Spleen (tissue), 11 donors: Measurements from ENCODE around the gene MPV17L2. TPM values are rescaled to one million over a fixed set of nuclear protein-coding genes. Genes with fewer than 3 reads are reported as not detected.
A peak's percentile ranks its signal among the peaks of the same experiment; 100 is the strongest.

Experiments used
- DNase-seq: peaks from one replicate; pipeline ENCODE4 v3.0.0-alpha.2; 2020
- H3K27ac ChIP-seq, 8 donors: fragments of 200-600 bp; sonication (generic) in 7 of 8; 1 replicate in 4 of 8; 2 replicates in 4 of 8; pipeline versions ENCODE4 v1.5.0 to v1.8.0; 2016 to 2021; ENCODE audit warnings: inconsistent platforms in 4 of 8, mild to moderate bottlenecking in 4 of 8, moderate library complexity in 1 of 8
- H3K27me3 ChIP-seq, 7 donors: fragments of 200-600 bp; sonication (generic) in 6 of 7; replicated peaks in 1 of 7; 1 replicate in 4 of 7; 2 replicates in 3 of 7; pipeline versions ENCODE4 v1.5.0 to v1.8.0; 2016 to 2021; ENCODE audit warnings: inconsistent platforms in 3 of 7, mild to moderate bottlenecking in 1 of 7
- H3K36me3 ChIP-seq, 6 donors: fragments of 200-600 bp; sonication (generic) in 5 of 6; 1 replicate in 4 of 6; 2 replicates in 2 of 6; pipeline versions ENCODE4 v1.5.0 to v1.8.0; 2016 to 2021; ENCODE audit warnings: inconsistent platforms in 2 of 6
- H3K4me1 ChIP-seq, 6 donors: fragments of 200-600 bp; sonication (generic) in 5 of 6; 1 replicate in 3 of 6; 2 replicates in 3 of 6; pipeline versions ENCODE4 v1.5.0 to v1.8.0; 2016 to 2021; ENCODE audit warnings: inconsistent platforms in 3 of 6
- H3K4me3 ChIP-seq, 8 donors: fragments of 200-600 bp; sonication (generic) in 7 of 8; 1 replicate in 4 of 8; 2 replicates in 4 of 8; pipeline versions ENCODE4 v1.5.0 to v1.8.0; 2016 to 2021; ENCODE audit warnings: inconsistent platforms in 4 of 8, mild to moderate bottlenecking in 4 of 8, moderate library complexity in 2 of 8
- H3K9me3 ChIP-seq, 8 donors: fragments of 200-600 bp; sonication (generic) in 7 of 8; 1 replicate in 4 of 8; 2 replicates in 4 of 8; pipeline versions ENCODE4 v1.5.0 to v1.8.0; 2016 to 2021; ENCODE audit warnings: inconsistent platforms in 4 of 8
- CTCF ChIP-seq, 11 experiments: fragments of 200-600 bp in 7 of 11; fragments of 450-650 bp in 4 of 11; sonication (generic) in 4 of 11; IDR thresholded peaks in 8 of 11; conservative IDR thresholded peaks in 3 of 11; 1 replicate in 7 of 11; 2 replicates in 4 of 11; pipeline versions ENCODE4 v1.4.0 to v1.8.0; 2016 to 2021; ENCODE audit warnings: antibody characterized with exemption in 11 of 11, inconsistent platforms in 4 of 11, mild to moderate bottlenecking in 1 of 11
- POLR2A ChIP-seq, 3 donors: fragments of 450-650 bp; IDR thresholded peaks; one replicate each; pipeline ENCODE4 v1.5.1; 2017; ENCODE audit warnings: antibody characterized with exemption in 3 of 3, mild to moderate bottlenecking in 1 of 3
- POLR2AphosphoS5 ChIP-seq, 3 donors: sonication (generic); formaldehyde crosslinking; IDR thresholded peaks; one replicate each; pipeline ENCODE4 v1.5.1; 2017; ENCODE audit warnings: antibody characterized with exemption in 3 of 3
- WGBS, 5 donors: extraction: QIAGEN DNeasy Blood & Tissue Kit in 3 of 5; methylation state at CpG; one replicate each; pipeline versions ENCODE4 v1.1.5 to v1.1.7; 2013 to 2018; 5-methylcytosine and 5-hydroxymethylcytosine counted together
- intact Hi-C: fragments of 100-400 bp; cut with DNase I; formaldehyde crosslinking; loops from one replicate; pipeline ENCODE4 v1.15.0; 2023; ENCODE audit warnings: low total_unique reads
- polyA plus RNA-seq, 3 donors: library from polyadenylated mRNA; stranded (reverse); fragments of 200-250 nt; gene quantifications; one replicate each; pipeline ENCODE4 v1.2.1, GENCODE V29; 2013
- total RNA-seq, 7 donors: library from RNA; depleted of rRNA in 3 of 7; stranded (reverse); fragments of >200 nt in 3 of 7; fragmentation: NEBNext Ultra II Directional in 4 of 7; extraction: Animal tissue kit (Norgen Biotek cat#: 25700) in 4 of 7; gene quantifications; one replicate each; pipeline versions ENCODE4 v1.1.0 to v1.2.1, GENCODE V29; 2016 to 2021
- donor health status: healthy with polysubstance abuse.
- donor health status: DM: no; HTN: no; CAD: no; lungs with moderate emphysema.
- donor health status: DM: no; HTN: no; CAD: no.
- donor health status: Bipolar disorder and iron deficiency.
- donor health status: healthy.
- donor health status: DM: no; HTN: no; CAD: no.
- donor health status: DM: yes; HTN: yes; CAD: no.

The MPV17L2 gene
- total and polyA plus RNA-seq, 10 donors = 7.8 to 15.4 (median 11.5) TPM

DNA sequence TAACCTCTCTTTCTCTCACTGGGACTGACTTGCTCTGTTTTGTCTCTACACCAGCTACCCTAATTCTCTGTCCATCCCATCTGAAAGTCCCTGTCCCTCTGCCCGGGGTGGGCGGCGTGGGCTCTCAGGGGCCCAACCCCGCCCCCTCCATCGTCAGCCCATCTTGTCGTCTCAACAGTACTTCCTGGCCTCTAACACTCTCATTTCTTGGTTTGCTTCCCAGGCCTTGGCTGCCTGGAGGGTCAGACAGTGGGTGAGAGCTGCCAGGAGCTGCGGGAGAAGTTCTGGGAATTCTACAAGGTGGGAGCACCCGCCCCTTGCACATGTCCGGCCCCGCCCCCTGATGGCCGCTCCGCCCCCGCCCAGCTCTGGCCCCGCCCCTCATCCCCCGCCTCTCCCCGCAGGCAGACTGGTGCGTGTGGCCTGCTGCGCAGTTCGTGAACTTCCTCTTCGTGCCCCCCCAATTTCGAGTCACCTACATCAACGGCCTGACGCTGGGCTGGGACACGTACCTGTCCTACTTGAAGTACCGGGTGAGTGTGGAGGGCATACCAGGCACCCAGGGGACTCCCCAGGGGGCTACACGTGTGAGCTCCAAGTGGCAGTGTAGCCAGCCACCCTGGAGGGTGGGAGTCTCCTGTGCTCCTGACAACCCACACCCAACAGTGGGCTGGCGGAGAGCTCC lies 1.7 kb downstream of the MPV17L2 start:
- intact Hi-C loops = no loop called here
- DNase-seq = peak; percentile 86
- TF ChIP-seq POLR2AphosphoS5 (IDR thresholded peaks at IDR 0.05) = peak; percentile 11 to 35 (median 24)
- no peak for TF ChIP-seq CTCF (IDR thresholded peaks at IDR 0.05 in 8 of 11, conservative IDR thresholded peaks at IDR 0.05 in 3 of 11)
- Histone ChIP-seq H3K27ac (peak overlapping the region in 7 of 8 donors; percentile 4 to 98 (median 86)), H3K4me1 (peaks cover 16 to 44% (median 26%) of the 10 kb centered on the region in 6 donors), H3K36me3 (peaks cover 0 to 48% (median 30%) of the 10 kb centered on the region in 6 donors), H3K9me3 (no peaks in the 10 kb centered on the region), H3K27me3 (no peaks in the 10 kb centered on the region), H3K4me3 (peak overlapping the region in 6 of 8 donors; percentile 17 to 93 (median 75))
- 15 to 35% (median 21%) methylated on average over 9 to 27 of the region's 27 CpGs for WGBS, 5 donors

- TF ChIP-seq POLR2A (IDR thresholded peaks at IDR 0.05) (no peak), POLR2AphosphoS5 (IDR thresholded peaks at IDR 0.05) (no peak), CTCF (IDR thresholded peaks at IDR 0.05 in 8 of 11, conservative IDR thresholded peaks at IDR 0.05 in 3 of 11) (no peak)
Observed at GRCh38 chr19:18196511-18196845, 3.5 kb downstream of the MPV17L2 start.

GRCh38 chr19:18197306-18197705 lies 4.3 kb downstream of the MPV17L2 start:
- 91 to 97% (median 92%) methylated on average over 15 to 18 of the region's 18 CpGs for WGBS, 5 donors
- DNase-seq = no peak
- Histone ChIP-seq H3K4me1 (peaks cover 12 to 43% (median 20%) of the 10 kb centered on the region in 6 donors), H3K27me3 (no peaks in the 10 kb centered on the region), H3K27ac (no peak overlapping the region), H3K36me3 (peaks cover 0 to 69% (median 33%) of the 10 kb centered on the region in 6 donors), H3K9me3 (no peaks in the 10 kb centered on the region), H3K4me3 (no peak overlapping the region)
- intact Hi-C loops = no loop called here
- TF ChIP-seq CTCF (IDR thresholded peaks at IDR 0.05 in 8 of 11, conservative IDR thresholded peaks at IDR 0.05 in 3 of 11) (no peak), POLR2A (IDR thresholded peaks at IDR 0.05) (no peak), POLR2AphosphoS5 (IDR thresholded peaks at IDR 0.05) (peak in 1 of 3 donors; percentile 4)

More at GRCh38 chr19:18196511-18196845, 3.5 kb downstream of the MPV17L2 start:
- Histone ChIP-seq H3K9me3 (no peaks in the 10 kb centered on the region), H3K27me3 (no peaks in the 10 kb centered on the region), H3K27ac (peak overlapping the region in 1 of 8 donors; percentile 33), H3K4me1 (peaks cover 15 to 45% (median 24%) of the 10 kb centered on the region in 6 donors), H3K36me3 (peaks cover 0 to 61% (median 33%) of the 10 kb centered on the region in 6 donors), H3K4me3 (no peak overlapping the region)
- intact Hi-C loops = no loop called here
- DNase-seq = no peak
- 77 to 98% (median 89%) methylated on average over 7 of the region's 7 CpGs for WGBS, 5 donors

- TF ChIP-seq CTCF (IDR thresholded peaks at IDR 0.05 in 8 of 11, conservative IDR thresholded peaks at IDR 0.05 in 3 of 11) (no peak), POLR2A (IDR thresholded peaks at IDR 0.05) (no peak), POLR2AphosphoS5 (IDR thresholded peaks at IDR 0.05) (no peak)
- whole genome bisulfite sequencing, 5 donors = 68 to 78% (median 75%) methylated on average over 6 of the region's 6 CpGs
- Histone ChIP-seq H3K27me3 (peaks cover 0 to 3% (median 0%) of the 10 kb centered on the region in 7 donors), H3K4me3 (no peak overlapping the region), H3K27ac (no peak overlapping the region), H3K9me3 (no peaks in the 10 kb centered on the region), H3K36me3 (peaks cover 0 to 70% (median 33%) of the 10 kb centered on the region in 6 donors), H3K4me1 (peaks cover 17 to 47% (median 26%) of the 10 kb centered on the region in 6 donors)
- DNase-seq = no peak
- intact Hi-C loops = no loop called here
Observed at GRCh38 chr19:18197941-18198340, 4.9 kb downstream of the MPV17L2 start.
